Calu3 (cell line): ENCODE results near the gene DYNLT5. TPM values are rescaled to one million over a fixed set of nuclear protein-coding genes. Genes with fewer than 3 reads are reported as not detected.
A peak's percentile ranks its signal among the peaks of the same experiment; 100 is the strongest.
"Not testable (repeated sequence)": the region's sequence is repeated elsewhere in the genome, so short reads cannot be mapped to it uniquely, and the experiment has no call there.

Experiments
- BruUV-seq: library from RNA; stranded (reverse); fragments of 400-500 nt; replicated peaks from 2 replicates; lab custom pipeline; 2021; lab: Mats Ljungman, UMichigan
- CTCF ChIA-PET: fragments of 300-600 bp; sonication (Branson Sonifier 250); formaldehyde crosslinking; loops from one replicate; lab custom pipeline; 2022; ENCODE audit warnings: antibody characterized with exemption; lab: Charles Lee
- DNase-seq: peaks from one replicate; pipeline ENCODE4 v3.0.0; 2022
- H3K27ac Mint-ChIP-seq: one replicate; pipeline ENCODE4 v1.8.0; 2022; ENCODE audit warnings: mixed read lengths; ENCODE audit not compliant: unreplicated experiment
- H3K27me3 Mint-ChIP-seq: one replicate; pipeline ENCODE4 v1.8.0; 2022; ENCODE audit warnings: mixed read lengths; ENCODE audit not compliant: unreplicated experiment
- H3K36me3 Mint-ChIP-seq: one replicate; pipeline ENCODE4 v1.8.0; 2022; ENCODE audit warnings: mild to moderate bottlenecking, moderate library complexity, mixed read lengths; ENCODE audit not compliant: insufficient read depth, unreplicated experiment
- H3K4me1 Mint-ChIP-seq: one replicate; pipeline ENCODE4 v1.8.0; 2022; ENCODE audit warnings: mild to moderate bottlenecking, low read depth, mixed read lengths; ENCODE audit not compliant: unreplicated experiment
- H3K4me3 Mint-ChIP-seq: one replicate; pipeline ENCODE4 v1.8.0; 2022; ENCODE audit warnings: mild to moderate bottlenecking, low read depth, moderate library complexity, mixed read lengths; ENCODE audit not compliant: unreplicated experiment
- H3K9me3 Mint-ChIP-seq: one replicate; pipeline ENCODE4 v1.8.0; 2022; ENCODE audit warnings: low read depth, mixed read lengths; ENCODE audit not compliant: unreplicated experiment
- CTCF ChIP-seq: fragments of 200-600 bp; IDR thresholded peaks from one replicate; pipeline ENCODE4 v1.8.0; 2022; ENCODE audit warnings: antibody characterized with exemption; ENCODE audit not compliant: unreplicated experiment
- intact Hi-C: fragments of 100-400 bp; cut with micrococcal nuclease; formaldehyde crosslinking; loops from one replicate; pipeline ENCODE4 v1.10.0; 2022; ENCODE audit not compliant: unreplicated experiment
- total RNA-seq: library from RNA; stranded (reverse); gene quantifications from 2 replicates; pipeline ENCODE4 v1.2.3, GENCODE V29; 2022

Gene DYNLT5
- total RNA-seq, 1 experiment from 2014 or later = not detected

DNA sequence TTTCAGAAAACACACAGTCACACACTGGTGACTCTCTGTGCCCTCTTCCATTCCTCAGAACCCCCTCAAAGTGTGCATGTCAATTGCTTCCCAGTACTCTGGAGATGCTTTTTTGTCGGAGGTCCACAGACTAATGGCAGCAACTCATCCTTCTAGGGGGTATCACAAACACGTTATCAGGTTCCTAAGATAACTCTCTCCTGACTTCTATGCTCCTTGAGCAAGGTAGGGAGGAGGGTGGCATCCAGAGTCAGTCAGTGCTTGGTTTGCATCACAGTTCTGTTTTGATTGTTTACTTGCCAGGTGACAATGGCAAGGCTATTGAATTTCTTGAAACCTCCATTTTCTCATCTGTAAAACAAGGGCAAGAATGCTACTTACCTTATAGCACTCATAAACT lies 39.4 kb upstream of the DYNLT5 start:
- H3K27me3 Mint-ChIP-seq = peaks cover 10% of the 10 kb centered on the region
- intact Hi-C loops = no loop called here
- no peak for DNase-seq
- H3K4me3 Mint-ChIP-seq = no peak overlapping the region
- no TSS peak for BruUV-seq
- no peaks in the 10 kb centered on the region for H3K36me3 Mint-ChIP-seq
- H3K27ac Mint-ChIP-seq = no peak overlapping the region
- H3K4me1 Mint-ChIP-seq = no peaks in the 10 kb centered on the region
- no peaks in the 10 kb centered on the region for H3K9me3 Mint-ChIP-seq
- no peak for TF ChIP-seq CTCF
- CTCF ChIA-PET = no interaction called here

DNA sequence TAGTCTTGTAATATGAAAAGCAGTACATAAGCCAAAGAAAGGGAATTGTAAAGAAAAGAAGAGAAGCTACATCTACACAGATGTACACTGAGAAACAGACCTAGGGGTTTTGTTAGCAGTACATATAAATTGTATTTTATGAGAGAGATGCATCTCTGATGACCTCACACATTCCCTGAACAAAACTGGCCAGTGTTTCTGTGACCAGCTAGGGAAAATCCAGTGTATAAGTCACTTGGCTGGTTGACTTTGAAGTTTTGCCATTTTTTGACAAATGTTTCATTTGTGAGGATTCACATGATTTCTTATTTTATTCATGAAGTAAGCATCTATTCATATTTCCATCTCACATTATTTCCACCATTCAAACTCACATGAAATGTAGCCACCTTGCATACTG lies 28.3 kb upstream of the DYNLT5 start:
- no peak for DNase-seq
- CTCF ChIA-PET = no interaction called here
- no peaks in the 10 kb centered on the region for H3K4me1 Mint-ChIP-seq
- no TSS peak for BruUV-seq
- H3K9me3 Mint-ChIP-seq = no peaks in the 10 kb centered on the region
- H3K4me3 Mint-ChIP-seq = no peak overlapping the region
- H3K27me3 Mint-ChIP-seq = no peaks in the 10 kb centered on the region
- intact Hi-C loops = no loop called here
- H3K36me3 Mint-ChIP-seq = no peaks in the 10 kb centered on the region
- no peak for TF ChIP-seq CTCF
- no peak overlapping the region for H3K27ac Mint-ChIP-seq

DNA sequence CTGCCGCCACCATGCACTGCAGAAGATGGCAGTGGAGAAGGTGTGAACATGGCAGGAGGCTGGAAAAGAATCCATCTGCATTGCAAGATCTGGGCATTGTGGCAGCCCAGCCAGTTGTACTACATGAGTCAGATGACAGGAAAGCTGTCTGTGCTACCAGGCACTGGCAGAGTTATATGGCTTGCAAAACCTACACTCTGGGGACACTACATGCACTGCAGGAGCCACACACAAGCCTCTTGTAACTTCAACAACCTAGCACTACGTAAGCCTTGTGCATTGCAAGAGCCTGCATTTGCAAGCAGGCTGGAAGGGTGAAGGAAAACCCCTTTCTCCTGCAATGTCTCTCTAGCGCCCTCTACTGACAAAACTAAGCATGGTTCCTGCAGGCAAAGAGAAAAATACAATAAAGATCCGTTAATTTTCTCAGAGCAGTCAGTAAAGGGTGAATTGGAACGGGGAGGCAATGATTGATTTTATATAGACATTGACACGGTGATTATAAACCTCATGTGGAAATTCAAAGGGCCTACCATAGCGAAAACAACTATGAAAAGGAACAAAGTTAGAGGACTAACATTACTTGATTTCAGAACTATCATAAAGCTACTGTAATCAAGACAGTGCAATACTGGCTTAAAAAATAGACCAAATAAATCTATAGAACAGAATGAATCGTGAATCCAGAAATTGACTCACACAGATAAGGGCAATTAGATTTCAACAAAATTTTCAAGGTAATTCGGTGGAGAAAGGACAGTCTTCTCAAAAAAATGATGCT lies 26.2 kb upstream of the DYNLT5 start:
- intact Hi-C loops = loop anchor here (1.0 to 5.0 kb wide), 3 partner anchors 222 to 473 kb away; no protein-coding TSS in a partner anchor
- no peaks in the 10 kb centered on the region for H3K4me1 Mint-ChIP-seq
- peak; percentile 88 for TF ChIP-seq CTCF
- no TSS peak for BruUV-seq
- no peaks in the 10 kb centered on the region for H3K27me3 Mint-ChIP-seq
- no peaks in the 10 kb centered on the region for H3K36me3 Mint-ChIP-seq
- DNase-seq = peak; percentile 66
- CTCF ChIA-PET = interaction anchor here (0.9 kb wide), 1 partner anchor 276 kb away, joined by 3 read pairs; no protein-coding TSS in a partner anchor
- no peak overlapping the region for H3K27ac Mint-ChIP-seq
- H3K4me3 Mint-ChIP-seq = no peak overlapping the region
- no peaks in the 10 kb centered on the region for H3K9me3 Mint-ChIP-seq

DNA sequence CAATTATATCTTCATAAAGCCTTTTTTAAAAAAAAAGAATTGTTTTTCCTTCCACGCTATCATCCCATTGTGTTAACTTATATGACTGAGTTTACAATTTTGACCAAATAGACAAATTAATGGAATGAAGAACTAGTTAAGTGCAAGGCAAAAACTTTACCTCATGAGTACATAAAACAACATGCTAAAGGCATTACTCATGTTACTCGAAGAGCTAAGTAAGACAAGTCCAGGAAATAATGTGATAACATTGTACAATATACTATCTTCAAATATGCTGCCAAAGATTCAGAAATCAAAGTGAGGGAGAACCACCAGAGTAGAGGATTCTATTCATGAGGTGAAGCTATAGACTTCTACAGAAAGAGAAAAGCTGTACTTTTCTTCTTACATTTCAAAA lies 24.2 kb upstream of the DYNLT5 start:
- Mint-ChIP-seq H3K27me3 (no peaks in the 10 kb centered on the region), H3K4me1 (no peaks in the 10 kb centered on the region), H3K4me3 (no peak overlapping the region), H3K36me3 (no peaks in the 10 kb centered on the region), H3K27ac (no peak overlapping the region), H3K9me3 (no peaks in the 10 kb centered on the region)
- CTCF ChIA-PET = no interaction called here
- intact Hi-C loops = loop anchor here (5.0 kb wide), 1 partner anchor 276 kb away; no protein-coding TSS in a partner anchor
- BruUV-seq = no TSS peak
- TF ChIP-seq CTCF = no peak
- no peak for DNase-seq

DNA sequence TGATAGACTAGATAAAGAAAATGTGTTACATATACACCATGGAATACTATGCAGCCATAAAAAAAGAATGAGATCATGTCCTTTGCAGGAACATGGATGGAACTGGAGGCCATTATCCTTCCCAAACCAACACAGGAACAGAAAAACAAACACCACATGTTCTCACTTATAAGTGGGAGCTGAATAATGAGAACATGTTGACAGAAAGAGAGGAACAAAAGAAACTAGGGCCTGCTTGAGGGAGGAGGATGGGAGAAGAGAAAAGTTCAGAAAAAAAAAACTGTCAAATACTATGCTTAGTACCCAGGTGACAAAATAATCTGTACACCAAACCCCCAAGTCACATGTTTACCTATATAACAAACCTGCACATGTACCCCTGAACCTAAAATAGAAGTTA lies 23.5 kb upstream of the DYNLT5 start:
- H3K27me3 Mint-ChIP-seq, H3K4me1 Mint-ChIP-seq, H3K27ac Mint-ChIP-seq, CTCF ChIA-PET, H3K9me3 Mint-ChIP-seq, H3K4me3 Mint-ChIP-seq, DNase-seq, BruUV-seq, H3K36me3 Mint-ChIP-seq: not testable (repeated sequence)
- intact Hi-C loops = loop anchor here (5.0 kb wide), 1 partner anchor 276 kb away; no protein-coding TSS in a partner anchor
